ENCODE data around the gene DTNA. TPM values are rescaled to one million over a fixed set of nuclear protein-coding genes. Genes with fewer than 3 reads are reported as not detected.

Gene DTNA
- total and polyA plus RNA-seq, 2 of the 8 experiments (the other 6 are each of a cell fraction or from before 2014, with no cell fraction given): 30.2 to 32.7 TPM

- H4K5ac ChIP-seq (ENCODE audit: insufficient read length, low read depth, low read length): no peak overlapping the region
- no peaks in the 10 kb centered on the region for H3K79me1 ChIP-seq (ENCODE audit: low read depth, low read length)
- H2BK120ac ChIP-seq (replicated peaks; ENCODE audit: low read depth, low read length): no peak overlapping the region
- no peaks in the 10 kb centered on the region; a peak in 1 of 8 replicates for H3K36me3 ChIP-seq (ENCODE audit: control insufficient read depth in 2 of 4, insufficient read depth in 4 of 4, low read length in 3 of 4)
- H2BK20ac ChIP-seq (ENCODE audit: low read length): no peak overlapping the region
- H2BK12ac ChIP-seq (ENCODE audit: low read depth, low read length): no peak overlapping the region
- H3K18ac ChIP-seq (ENCODE audit: extremely low read depth, low read length): no peak overlapping the region
- H3K23ac ChIP-seq (ENCODE audit: insufficient read length): no peak overlapping the region
- H2AFZ ChIP-seq (ENCODE audit: low read length): no peak overlapping the region
- WGBS, 2 experiments (ENCODE audit: extremely low coverage in 1 of 2, insufficient coverage in 1 of 2, insufficient read length in 1 of 2, insufficient replicate concordance in 2 of 2, low coverage in 1 of 2, low lambda C conversion rate in 2 of 2, missing lambda C conversion rate in 1 of 2): 92% methylated on average over 5 of the region's 5 CpGs; no CpG with 5 or more reads in 1 of the 2 experiments
- H3K14ac ChIP-seq (ENCODE audit: insufficient read length): no peak overlapping the region
- H3K4me3 ChIP-seq (ENCODE audit: extremely low read depth in 1 of 4, insufficient read depth in 2 of 4, low read depth in 3 of 4, low read length in 4 of 4): no peak overlapping the region
- no peak for FAIRE-seq
- H3K27me3 ChIP-seq (replicated peaks in 1 of 4; ENCODE audit: control insufficient read depth in 3 of 4, extremely low read depth in 1 of 4, insufficient read depth in 3 of 4, low read length in 3 of 4): no peaks in the 10 kb centered on the region
- H4K20me1 ChIP-seq (replicated peaks in 1 of 2; ENCODE audit: control insufficient read depth in 1 of 2, insufficient read depth in 2 of 2, low read length in 2 of 2): no peaks in the 10 kb centered on the region
- no peak overlapping the region for H2AK5ac ChIP-seq (ENCODE audit: low read depth, low read length)
- no peak overlapping the region for H2BK15ac ChIP-seq (ENCODE audit: low read length)
- H3K9me3 ChIP-seq (ENCODE audit: insufficient read depth in 2 of 2, low read depth in 1 of 2, low read length in 1 of 2): peaks cover 0 to 6% of the 10 kb centered on the region in 2 experiments; a peak in 2 of 4 replicates
- H4K91ac ChIP-seq (replicated peaks; ENCODE audit: insufficient read length, low read length): no peak overlapping the region
- H4K8ac ChIP-seq (ENCODE audit: extremely low read depth, insufficient read depth, low read length): no peak overlapping the region
- no peaks in the 10 kb centered on the region for H3K79me2 ChIP-seq (ENCODE audit: control insufficient read depth in 1 of 2, insufficient read depth in 2 of 2, low read length in 2 of 2)
- no peak overlapping the region for H3K4ac ChIP-seq (replicated peaks; ENCODE audit: insufficient read length, low read depth, low read length)
- H3K4me2 ChIP-seq (ENCODE audit: insufficient read depth in 1 of 2, low read depth in 2 of 2, low read length in 2 of 2): no peak overlapping the region
- H2BK5ac ChIP-seq (ENCODE audit: low read depth, low read length): no peak overlapping the region
- no peaks in the 10 kb centered on the region; a peak in 2 of 7 replicates for H3K4me1 ChIP-seq (replicated peaks in 1 of 4; ENCODE audit: control insufficient read depth in 3 of 4, insufficient read depth in 4 of 4, low read length in 3 of 4)
- no peak for DNase-seq (ENCODE audit: low read depth in 1 of 2, low spot score in 2 of 2)
- no peak overlapping the region for H3K56ac ChIP-seq (replicated peaks; ENCODE audit: insufficient read length, low read depth, low read length)
- H3K9ac ChIP-seq (replicated peaks in 1 of 4; ENCODE audit: extremely low read depth in 1 of 4, low read depth in 3 of 4, low read length in 3 of 4): no peak overlapping the region
- H3K23me2 ChIP-seq (ENCODE audit: low read depth, low read length): no peaks in the 10 kb centered on the region
- POLR2A ChIA-PET (ENCODE audit: partially characterized antibody): no interaction called here
- H3K27ac ChIP-seq (ENCODE audit: low read depth, low read length): no peak overlapping the region
- CTCF ChIA-PET (ENCODE audit: partially characterized antibody): interaction anchor here (1.5 kb wide), 1 partner anchor 28 kb away, joined by 4 read pairs; no protein-coding TSS in a partner anchor
- TF ChIP-seq SP2 (IDR thresholded peaks at IDR 0.05; ENCODE audit: low read length): no peak
Observed at GRCh38 chr18:34757666-34758065, 47.6 kb downstream of the DTNA start.
